ENCODE results near the gene DPY19L1.
"Not testable (repeated sequence)": the region's sequence is repeated elsewhere in the genome, so short reads cannot be mapped to it uniquely, and the experiment has no call there.

Gene DPY19L1

GRCh38 chr7:35032166-35032565, 5.1 kb downstream of the DPY19L1 start:
- DNase-seq (ENCODE audit: low read depth) = no peak

- no peak for DNase-seq (ENCODE audit: low read depth)
These were observed 6.4 kb downstream of the DPY19L1 start for GRCh38 chr7:35030848-35031247.

GRCh38 chr7:35029311-35029710, 8.0 kb downstream of the DPY19L1 start:
- no peak for DNase-seq (ENCODE audit: low read depth)

DNA sequence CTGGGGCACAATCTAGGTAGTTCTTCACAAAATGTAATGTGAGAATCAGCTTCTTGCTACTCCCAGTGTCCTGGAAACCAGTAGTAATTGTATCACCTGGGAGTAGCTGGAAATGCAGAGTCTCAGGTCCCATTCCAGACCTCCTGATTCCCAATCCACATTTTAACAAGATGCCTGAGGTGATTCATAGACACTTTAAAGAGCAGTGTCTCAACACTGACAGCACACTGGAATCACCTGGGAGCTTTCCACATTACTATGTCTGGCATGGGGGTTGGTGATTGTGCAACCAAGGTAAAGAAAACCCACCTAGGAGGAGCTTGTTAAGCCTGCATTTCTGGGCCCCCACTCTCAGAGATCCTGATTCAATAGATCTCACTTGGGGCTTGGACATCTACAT, 11.1 kb downstream of the DPY19L1 start:
- no peak for DNase-seq (ENCODE audit: low read depth)

DNA sequence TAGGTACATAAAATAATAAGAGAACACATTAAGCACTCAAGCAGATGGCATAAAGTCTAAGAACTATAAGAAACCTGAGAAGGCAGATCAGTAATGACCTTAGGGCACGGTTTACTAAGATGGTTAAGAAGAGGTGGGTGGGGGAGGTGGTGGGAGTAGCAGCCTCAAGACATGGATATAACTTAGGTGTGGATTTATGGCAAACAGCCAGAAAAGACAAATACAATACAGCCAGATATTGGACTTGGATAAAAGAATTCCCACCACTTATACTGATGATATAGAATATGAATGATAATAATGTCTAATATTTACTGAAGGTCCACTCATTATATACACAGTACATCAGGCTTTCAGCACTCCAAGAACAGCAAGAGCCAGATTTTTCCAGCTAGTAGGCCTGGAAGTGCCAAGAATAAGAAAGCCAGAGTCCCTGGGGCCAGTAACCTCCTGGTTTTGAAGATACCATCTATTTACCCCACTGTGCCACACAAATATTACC, 11.9 kb downstream of the DPY19L1 start:
- DNase-seq (ENCODE audit: low read depth) = no peak

- no peak for DNase-seq (ENCODE audit: low read depth)
These were observed 13.0 kb downstream of the DPY19L1 start for GRCh38 chr7:35024298-35024697.

DNA sequence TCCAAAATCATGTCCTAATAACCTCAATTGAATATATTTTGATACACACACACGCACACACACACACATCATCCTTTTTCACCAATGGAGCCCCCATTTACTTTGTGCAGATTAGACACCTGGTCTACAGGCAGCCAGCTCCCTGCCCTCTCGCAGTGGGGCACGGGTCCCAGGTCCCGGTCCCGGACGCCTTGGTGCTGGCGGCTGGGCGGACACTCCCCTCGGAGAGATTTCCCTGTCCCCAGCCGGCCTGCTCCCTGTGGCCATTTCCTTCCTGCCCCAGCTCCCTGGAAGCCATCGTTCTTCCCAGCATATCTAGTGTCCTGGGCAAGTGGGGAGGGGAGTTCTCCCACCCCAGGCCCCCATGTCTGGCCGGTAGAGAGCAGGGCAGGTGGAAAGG, 14.6 kb downstream of the DPY19L1 start:
- DNase-seq (ENCODE audit: low read depth) = no peak

DNA sequence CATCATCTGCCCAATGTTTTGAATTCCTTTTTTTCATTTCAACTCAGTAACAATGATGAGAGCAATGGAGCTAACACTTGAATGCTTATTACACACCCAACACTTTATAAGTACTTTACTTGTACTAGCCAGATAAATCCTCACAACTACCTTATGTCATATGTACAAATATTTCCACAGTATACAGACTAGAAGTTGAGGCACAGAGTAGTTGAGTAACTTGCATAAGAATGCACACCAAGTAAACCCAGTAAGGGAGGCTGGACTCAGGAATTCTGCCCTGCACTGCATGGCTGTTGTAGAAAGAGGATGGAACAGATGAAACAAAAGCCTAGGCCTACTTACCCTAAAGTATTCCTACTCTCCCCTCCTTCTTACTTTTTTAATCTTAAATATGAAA, 15.8 kb downstream of the DPY19L1 start:
- DNase-seq (ENCODE audit: low read depth) = no peak

DNA sequence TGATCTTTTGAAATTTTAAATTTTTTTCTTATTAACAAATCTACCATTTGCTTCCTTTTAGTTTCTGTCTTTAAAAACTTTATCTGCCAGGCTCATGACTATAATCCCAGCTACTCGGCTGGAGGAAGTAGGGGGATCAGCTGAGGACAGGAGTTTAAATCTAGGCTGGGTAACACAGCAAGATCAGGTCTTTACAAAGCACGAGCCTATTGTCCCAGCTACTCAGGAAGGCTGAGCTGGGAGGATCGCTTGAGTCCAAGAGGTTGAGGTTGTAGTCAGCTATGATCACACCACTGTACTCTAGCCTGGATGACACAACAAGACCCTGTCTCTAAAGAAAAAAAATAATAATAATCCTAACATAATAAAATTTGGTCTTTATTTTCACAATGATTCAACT, 17.5 kb downstream of the DPY19L1 start:
- no peak for DNase-seq (ENCODE audit: low read depth)

DNA sequence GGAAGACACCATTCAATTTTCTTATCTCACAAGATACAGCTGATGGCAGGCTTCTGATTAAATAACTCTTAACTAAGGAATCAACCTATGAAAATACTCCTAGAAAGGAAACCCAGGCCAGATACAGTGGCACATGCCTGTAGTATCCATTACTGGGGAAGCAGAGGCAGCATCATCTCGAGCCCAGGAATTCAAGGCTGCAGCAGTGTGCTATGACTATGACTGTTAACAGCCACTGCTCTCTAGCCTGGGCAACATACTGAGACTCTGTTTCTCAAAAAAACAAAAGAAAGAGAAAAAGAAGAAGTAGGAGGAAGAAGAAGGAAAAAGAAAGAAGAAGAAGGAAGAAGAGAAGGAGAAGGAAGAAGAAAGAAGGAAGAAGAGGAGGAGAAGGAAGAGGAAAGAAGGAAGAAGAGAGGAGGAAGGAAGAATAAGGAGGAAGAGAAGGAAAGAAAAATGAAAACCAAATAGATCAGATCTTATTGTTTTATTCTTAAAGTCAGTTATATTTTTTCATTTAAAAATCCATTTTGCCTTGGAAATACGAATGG, 18.0 kb downstream of the DPY19L1 start:
- DNase-seq (ENCODE audit: low read depth) = no peak

DNA sequence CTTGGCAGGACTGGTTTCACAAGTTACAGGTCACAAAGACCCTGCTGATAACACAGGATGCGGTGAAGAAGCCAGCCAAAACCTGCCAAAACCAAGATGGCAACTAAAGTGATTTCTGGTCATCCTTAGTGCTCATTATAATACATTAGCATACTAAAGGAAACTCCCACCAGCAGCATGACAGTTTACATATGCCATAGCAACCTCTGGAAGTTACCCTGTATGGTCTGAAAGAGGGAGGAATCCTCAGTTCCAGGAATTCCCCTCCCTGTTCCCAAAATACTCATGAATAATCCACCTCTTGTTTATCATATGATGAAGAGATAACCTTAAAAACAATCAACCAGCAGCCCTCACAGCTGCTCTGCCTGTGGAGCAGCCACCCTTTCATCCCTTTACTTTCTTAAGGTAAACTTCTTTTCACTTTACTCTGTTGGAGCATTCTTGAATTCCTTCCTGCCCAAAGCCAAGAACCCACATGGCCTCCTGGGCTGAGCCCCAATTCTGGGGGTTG, 21.9 kb downstream of the DPY19L1 start:
- no peak for DNase-seq (ENCODE audit: low read depth)

DNA sequence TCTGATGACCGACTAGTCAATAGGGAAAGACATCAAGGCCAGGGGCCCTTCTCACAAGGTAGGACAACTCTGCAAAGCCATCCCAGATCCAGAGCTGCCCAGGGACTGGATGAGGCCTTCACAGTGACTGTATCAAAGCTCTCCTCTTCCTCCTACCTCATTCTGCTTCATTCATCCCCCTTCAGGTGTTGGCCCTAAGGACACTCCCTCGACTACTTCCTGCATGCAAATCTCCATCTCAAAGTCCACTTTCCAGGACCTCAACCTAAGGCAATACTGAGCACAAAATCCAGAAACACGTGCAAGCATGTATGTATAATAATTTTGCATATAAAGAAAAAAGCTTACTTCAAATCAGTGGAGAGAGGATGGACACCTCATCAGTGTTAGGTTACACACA, 25.1 kb downstream of the DPY19L1 start:
- DNase-seq (ENCODE audit: low read depth) = no peak

GRCh38 chr7:35011085-35011484, 26.2 kb downstream of the DPY19L1 start:
- no peak for DNase-seq (ENCODE audit: low read depth)

DNA sequence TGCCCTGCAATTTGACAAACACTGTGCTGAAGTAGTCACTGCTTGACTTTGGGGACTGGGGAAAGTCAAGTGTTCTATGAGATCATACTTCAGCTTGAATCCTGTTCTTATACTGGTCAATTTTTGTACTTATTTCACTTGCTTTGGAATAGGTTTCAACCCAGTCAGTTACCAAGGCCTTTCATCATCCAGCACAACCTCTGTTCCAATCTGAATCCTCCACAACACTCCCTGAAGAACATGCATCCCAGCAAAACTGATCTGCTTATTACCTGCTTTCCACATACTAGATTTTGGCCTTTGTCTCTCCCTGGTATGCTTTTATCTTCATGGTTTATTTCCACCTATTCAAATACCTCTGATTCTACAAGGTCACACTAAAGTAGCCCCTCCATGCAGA, 29.5 kb downstream of the DPY19L1 start:
- no peak for DNase-seq (ENCODE audit: low read depth)

DNA sequence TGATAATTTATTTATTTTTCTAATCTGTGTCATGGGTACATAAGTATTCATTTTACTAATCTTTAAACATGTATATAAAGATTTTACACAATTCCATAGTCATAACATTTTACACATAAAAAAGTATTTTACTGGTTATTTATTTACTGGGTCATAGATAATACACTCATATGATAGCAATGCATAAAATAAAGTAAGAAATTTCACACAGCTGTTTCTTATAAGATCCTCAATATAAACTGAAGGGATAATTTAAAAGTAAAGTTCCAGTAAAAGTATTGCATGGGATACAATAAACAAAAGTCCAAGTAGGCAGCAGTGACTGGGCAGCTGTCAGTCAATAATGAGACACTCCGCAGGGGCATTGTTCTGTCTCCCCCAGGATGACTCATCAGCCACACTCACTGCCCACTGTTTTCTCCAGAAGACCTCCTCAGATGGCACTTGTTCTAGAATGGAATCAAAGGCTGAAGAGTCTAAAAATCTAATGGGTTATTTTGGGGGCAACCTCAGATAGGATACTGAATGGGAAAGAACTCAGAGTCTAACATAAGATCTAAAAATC, 32.7 kb downstream of the DPY19L1 start:
- peak; percentile 26 for DNase-seq (ENCODE audit: low read depth)

DNA sequence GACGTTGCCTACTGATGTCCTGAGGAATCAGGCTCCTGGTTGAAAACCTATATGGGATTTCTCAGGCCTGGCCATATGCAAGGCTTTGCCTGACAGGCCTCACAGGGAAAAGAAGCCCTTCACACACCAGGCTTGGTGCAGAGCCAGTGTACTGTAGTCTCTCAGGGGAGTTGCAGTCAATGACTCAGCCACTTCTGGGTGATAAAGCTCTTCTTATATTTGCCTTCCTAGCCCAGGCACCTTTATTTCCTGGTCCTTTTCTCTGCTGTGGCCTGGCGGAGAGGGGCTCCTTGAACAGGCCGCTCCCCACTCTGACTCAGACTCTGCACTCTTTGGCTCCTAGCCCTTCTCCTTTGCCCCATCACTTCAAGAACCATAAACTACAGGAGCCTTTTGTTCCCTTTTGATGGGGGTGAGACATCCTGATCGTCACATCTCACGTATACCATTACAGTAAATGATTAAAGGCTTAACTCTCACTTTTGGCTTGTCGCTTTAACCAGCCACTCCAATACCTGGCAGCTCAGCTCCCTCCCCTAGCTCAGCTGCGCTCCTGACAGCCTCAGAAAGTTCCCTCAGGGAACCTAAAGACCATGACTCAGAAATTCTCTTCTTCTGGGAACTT, 33.5 kb downstream of the DPY19L1 start:
- peak; percentile 73 for DNase-seq (ENCODE audit: low read depth)

GRCh38 chr7:35003177-35003650, 34.1 kb downstream of the DPY19L1 start:
- peak; percentile 69 for DNase-seq (ENCODE audit: low read depth)

GRCh38 chr7:34998335-34998734, 39.0 kb downstream of the DPY19L1 start:
- DNase-seq (ENCODE audit: low read depth) = not testable (repeated sequence)

GRCh38 chr7:34996423-34997090, 40.7 kb downstream of the DPY19L1 start:
- not testable (repeated sequence) for DNase-seq (ENCODE audit: low read depth)

- no peak for DNase-seq (ENCODE audit: low read depth)
These were observed 41.5 kb downstream of the DPY19L1 start for GRCh38 chr7:34995757-34996156.

- DNase-seq (ENCODE audit: low read depth) = no peak
These were observed 45.1 kb downstream of the DPY19L1 start for GRCh38 chr7:34991938-34992840.

Data from fibroblast of gingiva (primary cell).